Mucosa of descending colon (tissue), 3 donors: ENCODE data around the gene MAGI1. TPM values are rescaled to one million over a fixed set of nuclear protein-coding genes. Genes with fewer than 3 reads are reported as not detected.

Experiments
- ATAC-seq: fragments of 200-7000 bp; cut with Tn5 transposase; one replicate; pipeline ENCODE4 v1.9.1; 2020; ENCODE audit warnings: mild to moderate bottlenecking, moderate library complexity
- DNase-seq, 3 donors: peaks; one replicate each; pipeline ENCODE4 v3.0.0-alpha.2; 2020
- H3K36me3 ChIP-seq: fragments of 200-600 bp; one replicate; pipeline ENCODE4 v1.8.0; 2021; ENCODE audit warnings: low read depth, mild to moderate bottlenecking
- H3K4me1 ChIP-seq: fragments of 200-600 bp; one replicate; pipeline ENCODE4 v1.8.0; 2021; ENCODE audit warnings: low read depth, mild to moderate bottlenecking
- H3K4me3 ChIP-seq: fragments of 200-600 bp; one replicate; pipeline ENCODE4 v1.8.0; 2021; ENCODE audit warnings: mild to moderate bottlenecking
- H3K9me3 ChIP-seq: fragments of 200-600 bp; one replicate; pipeline ENCODE4 v1.8.0; 2021; ENCODE audit warnings: mild to moderate bottlenecking
- CTCF ChIP-seq: fragments of 200-600 bp; IDR thresholded peaks from one replicate; pipeline ENCODE4 v1.8.0; 2022; ENCODE audit warnings: antibody characterized with exemption, mild to moderate bottlenecking
- intact Hi-C, 2 donors: fragments of 100-400 bp; cut with DNase I in 1 of 2; cut with micrococcal nuclease in 1 of 2; formaldehyde crosslinking; loops; one replicate each; pipeline versions ENCODE4 v1.11.0 to v1.11.1; 2022; cut with DNase I, micrococcal nuclease
- total RNA-seq, 3 donors: library from RNA; stranded (reverse); fragmentation: NEBNext Ultra II Directional in 2 of 3; extraction: Animal tissue kit (Norgen Biotek cat#: 25700) in 2 of 3; gene quantifications; one replicate each; pipeline versions ENCODE4 v1.2.1 to v1.2.4, GENCODE V29; 2021 to 2023
- donor health status: DM: no; HTN: no; CAD: no; lungs with moderate emphysema.
- donor health status: DM: no; HTN: no; CAD: no.
- donor health status: DM: no; HTN: yes; CAD: no.

MAGI1 gene
- total RNA-seq, 3 donors from 2014 or later = 41.9 to 59.6 (median 45.6) TPM

- H3K4me1 ChIP-seq = no peaks in the 10 kb centered on the region
- TF ChIP-seq CTCF = no peak
- intact Hi-C loops = no loop called here
- no peak for DNase-seq
- no peak for ATAC-seq
- H3K9me3 ChIP-seq = peaks cover 3% of the 10 kb centered on the region
- no peaks in the 10 kb centered on the region for H3K36me3 ChIP-seq
- no peak overlapping the region for H3K4me3 ChIP-seq
These were observed 460.8 kb downstream of the MAGI1 start for GRCh38 chr3:65577843-65578430.

DNA sequence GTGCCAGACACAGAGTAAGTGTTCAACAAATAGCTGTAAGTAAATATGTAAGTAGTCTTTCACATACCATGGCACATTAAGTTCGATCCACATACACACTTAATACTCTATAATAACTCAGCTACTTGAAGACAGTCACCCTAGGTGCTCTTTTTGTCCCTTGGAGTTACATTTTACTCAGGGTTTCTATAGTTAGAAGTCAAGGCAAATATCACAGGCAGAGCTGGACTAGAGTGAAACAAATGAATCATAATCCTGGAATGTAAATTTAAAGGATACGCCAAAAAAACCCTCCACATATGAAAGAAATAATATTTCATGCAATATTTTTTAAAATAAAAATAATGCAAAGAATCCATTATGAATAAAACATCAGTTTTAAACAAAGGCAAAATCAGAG is 461.8 kb downstream of the MAGI1 start:
- ATAC-seq (no peak), DNase-seq (no peak)
- Histone ChIP-seq H3K4me1 (no peaks in the 10 kb centered on the region), H3K36me3 (no peaks in the 10 kb centered on the region), H3K4me3 (no peak overlapping the region), H3K9me3 (peaks cover 3% of the 10 kb centered on the region)
- intact Hi-C loops = no loop called here
- no peak for TF ChIP-seq CTCF

DNA sequence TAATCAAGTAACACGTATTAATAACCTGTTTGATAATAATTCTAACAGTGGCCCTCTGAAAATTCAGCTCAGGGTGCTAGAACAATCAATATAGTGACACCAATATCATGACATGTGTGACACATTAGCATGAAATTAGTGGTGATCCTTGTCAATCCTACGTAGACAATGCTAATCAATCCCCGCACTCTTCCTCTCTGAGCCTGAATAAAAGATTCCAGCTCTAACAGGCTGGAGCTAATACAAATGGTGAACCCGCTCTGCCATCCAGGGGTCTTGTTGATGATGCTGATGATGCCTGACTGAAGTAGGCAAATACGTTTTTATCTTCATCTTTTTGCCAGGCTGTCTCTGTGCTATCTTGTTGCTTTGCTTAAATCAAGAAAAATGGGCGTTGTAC is 462.5 kb downstream of the MAGI1 start:
- ATAC-seq = no peak
- no peak for DNase-seq
- Histone ChIP-seq H3K4me3 (no peak overlapping the region), H3K4me1 (no peaks in the 10 kb centered on the region), H3K36me3 (no peaks in the 10 kb centered on the region), H3K9me3 (peaks cover 3% of the 10 kb centered on the region)
- TF ChIP-seq CTCF = no peak
- intact Hi-C loops = no loop called here

GRCh38 chr3:65575376-65575840 is 463.3 kb downstream of the MAGI1 start:
- peak; percentile 40 for ATAC-seq
- intact Hi-C loops = no loop called here
- DNase-seq = no peak

GRCh38 chr3:65573548-65574116 is 465.1 kb downstream of the MAGI1 start:
- Histone ChIP-seq H3K36me3 (no peaks in the 10 kb centered on the region), H3K4me1 (no peaks in the 10 kb centered on the region), H3K9me3 (peaks cover 3% of the 10 kb centered on the region), H3K4me3 (no peak overlapping the region)
- ATAC-seq (no peak), DNase-seq (no peak)
- intact Hi-C loops = no loop called here
- no peak for TF ChIP-seq CTCF

More at GRCh38 chr3:65575376-65575840, 463.3 kb downstream of the MAGI1 start:
- Histone ChIP-seq H3K9me3 (peaks cover 3% of the 10 kb centered on the region), H3K36me3 (no peaks in the 10 kb centered on the region), H3K4me1 (no peaks in the 10 kb centered on the region), H3K4me3 (no peak overlapping the region)
- TF ChIP-seq CTCF = no peak
